Gastroesophageal sphincter (tissue), 3 donors: Measurements from ENCODE around the gene FHIT.

Experiments
- CTCF ChIP-seq, 4 experiments: fragments of 200-600 bp in 2 of 4; fragments of 450-650 bp in 2 of 4; sonication (generic) in 1 of 4; IDR thresholded peaks; one replicate each; pipeline ENCODE4 v1.5.1; 2017 to 2019; ENCODE audit warnings: antibody characterized with exemption in 4 of 4, mild to moderate bottlenecking in 2 of 4, moderate library complexity in 2 of 4
- EP300 ChIP-seq: sonication (generic); formaldehyde crosslinking; IDR thresholded peaks from one replicate; pipeline ENCODE4 v1.6.1; 2017; ENCODE audit warnings: antibody characterized with exemption, mild to moderate bottlenecking
- POLR2A ChIP-seq, 2 donors: fragments of 450-650 bp; IDR thresholded peaks; one replicate each; pipeline ENCODE4 v1.6.1; 2017; ENCODE audit warnings: antibody characterized with exemption in 2 of 2, mild to moderate bottlenecking in 2 of 2, moderate library complexity in 1 of 2

- TF ChIP-seq CTCF (IDR thresholded peaks at IDR 0.05) (no peak), EP300 (no peak), POLR2A (IDR thresholded peaks at IDR 0.05) (no peak)
These were observed 657.2 kb downstream of the FHIT start for GRCh38 chr3:60594025-60594424.
